NCI-H345 (cell line): Measurements from ENCODE around the gene MARS1.
"Not testable (repeated sequence)": the region's sequence is repeated elsewhere in the genome, so short reads cannot be mapped to it uniquely, and the experiment has no call there.

ENCODE experiments used
- DNase-seq: peaks from one replicate; lab custom pipeline; 2025; lab: John Stamatoyannopoulos, UW

Gene MARS1

DNA sequence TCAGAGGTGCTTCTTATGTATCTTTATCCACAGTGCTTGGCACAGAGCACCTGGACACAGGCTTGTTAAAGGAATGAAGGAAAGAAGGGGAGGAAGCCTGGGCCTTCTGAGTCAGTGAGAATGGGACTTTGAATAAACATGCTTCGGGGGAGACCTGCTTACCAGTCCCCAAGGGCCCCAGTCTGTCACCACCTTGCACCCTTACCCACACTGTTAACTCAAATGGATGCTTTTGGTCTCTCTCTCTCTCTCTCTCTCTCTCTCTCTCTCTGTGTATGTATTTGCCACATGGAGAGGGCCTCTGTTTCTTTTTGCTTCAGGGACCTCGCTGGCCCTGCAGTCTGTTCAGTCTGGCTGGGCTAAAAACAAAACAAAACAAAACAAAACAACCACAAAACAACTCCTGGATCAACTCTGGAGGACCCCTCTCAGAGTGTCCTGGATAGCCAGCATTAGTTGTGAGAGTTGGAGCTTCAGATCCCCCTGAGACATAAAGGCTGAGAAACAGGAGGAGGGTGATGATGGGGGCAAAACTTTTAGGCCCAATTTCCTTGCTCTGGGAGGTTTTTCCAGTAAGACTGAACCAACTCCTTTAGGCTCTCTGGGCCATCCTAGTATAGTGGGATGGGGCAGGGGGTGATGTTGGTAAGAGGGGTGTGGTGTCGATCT, 63.9 kb downstream of the MARS1 start:
- DNase-seq, result no peak

DNA sequence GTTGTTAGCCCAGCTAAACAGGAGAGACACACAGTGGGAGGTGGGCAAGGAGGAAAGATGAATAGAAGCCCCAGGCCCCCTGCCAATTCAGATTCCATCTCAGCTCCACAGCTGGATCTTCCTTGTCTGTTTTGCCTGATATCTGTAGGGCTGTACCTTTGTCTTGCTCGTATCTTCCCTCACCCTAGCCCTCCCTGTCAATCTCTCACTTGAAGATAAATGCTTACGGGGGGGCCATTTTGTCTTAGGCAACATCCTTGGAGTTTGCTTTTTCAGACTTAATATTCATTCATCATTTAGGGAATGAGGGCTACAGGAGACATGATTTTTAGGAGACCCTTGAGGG, 64.4 kb downstream of the MARS1 start:
- DNase-seq, result no peak

DNA sequence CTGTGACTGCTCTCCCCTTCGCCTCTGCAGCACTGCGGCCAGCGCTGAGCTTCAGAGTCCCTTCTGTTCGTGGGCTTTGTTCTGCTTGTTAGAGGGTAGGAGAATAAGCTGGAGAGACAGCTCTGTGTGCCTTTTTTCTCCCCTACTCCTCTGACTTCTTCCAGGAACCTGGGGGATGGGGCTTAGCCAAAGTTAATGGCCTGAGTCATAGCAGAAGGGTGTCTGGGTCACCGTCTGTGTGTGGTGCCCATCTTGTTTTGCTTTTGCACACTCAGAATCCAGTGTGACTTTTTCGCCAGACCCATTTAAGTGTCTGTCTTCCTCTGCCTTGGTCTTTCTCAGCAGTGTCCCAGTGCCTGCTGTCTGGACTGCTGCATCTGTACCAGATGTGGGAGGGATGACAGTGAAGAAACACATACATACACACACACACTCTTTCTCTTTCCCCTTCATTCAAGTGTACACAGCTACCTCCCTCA, 65.0 kb downstream of the MARS1 start:
- DNase-seq, result no peak

DNA sequence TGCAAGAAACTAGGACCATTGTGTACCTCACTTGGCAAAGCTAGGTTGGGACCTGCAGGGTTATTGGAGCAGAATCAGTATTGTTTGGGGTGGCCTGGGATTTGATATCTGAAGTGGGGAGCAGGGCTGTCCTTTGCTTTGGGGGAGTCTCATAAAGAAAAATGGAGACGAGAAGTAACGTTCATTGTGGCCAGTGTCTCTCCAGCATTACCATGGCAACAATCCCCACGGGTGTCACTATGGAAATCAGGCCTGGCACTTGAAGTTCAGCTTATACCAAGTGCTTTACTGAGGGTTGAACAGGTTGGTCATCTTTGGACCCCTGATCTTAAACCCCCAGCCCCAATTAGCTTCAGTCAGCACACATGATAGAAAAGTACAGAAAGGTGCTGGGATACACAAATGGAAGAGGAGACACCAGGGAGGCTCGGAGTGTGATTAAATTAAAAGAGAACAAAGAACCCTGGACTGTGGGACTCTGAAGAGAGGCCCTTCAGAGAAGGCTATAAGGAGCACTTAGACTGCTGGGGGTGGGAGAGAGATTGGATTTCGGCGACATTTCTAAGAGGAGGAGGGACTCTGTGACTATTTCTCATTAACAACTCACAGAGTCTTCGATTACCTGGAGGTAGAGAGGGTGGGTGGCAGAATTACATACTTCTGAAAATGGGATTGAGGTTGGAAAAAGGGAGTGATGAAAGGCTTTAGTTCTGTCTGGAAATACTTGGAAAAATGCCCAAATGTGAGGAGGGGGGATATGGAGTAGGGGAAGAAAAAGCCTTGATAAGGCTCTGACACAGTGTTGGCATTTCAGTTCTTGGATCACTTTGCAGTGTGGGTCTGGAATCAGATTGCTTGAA, 65.7 kb downstream of the MARS1 start:
- no peak for DNase-seq

DNA sequence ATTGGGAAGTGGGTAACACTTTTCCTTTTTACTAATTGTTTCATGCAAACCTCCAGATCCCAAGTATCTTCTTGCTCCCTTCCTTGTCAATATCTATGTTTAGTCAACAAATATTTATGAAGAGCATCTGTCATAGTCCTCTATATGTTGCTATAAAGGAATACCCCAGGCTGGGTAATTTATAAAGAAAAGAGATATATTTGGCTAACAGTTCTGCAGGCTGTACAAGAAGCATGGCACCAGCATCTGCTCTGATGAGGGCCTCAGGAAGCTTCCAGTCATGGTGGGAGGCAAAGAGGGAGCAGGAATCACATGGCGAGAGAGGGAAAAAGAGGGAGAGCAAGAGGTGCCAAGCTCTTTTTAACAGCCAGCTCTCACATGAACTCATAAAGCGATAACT, 66.6 kb downstream of the MARS1 start:
- no peak for DNase-seq

DNA sequence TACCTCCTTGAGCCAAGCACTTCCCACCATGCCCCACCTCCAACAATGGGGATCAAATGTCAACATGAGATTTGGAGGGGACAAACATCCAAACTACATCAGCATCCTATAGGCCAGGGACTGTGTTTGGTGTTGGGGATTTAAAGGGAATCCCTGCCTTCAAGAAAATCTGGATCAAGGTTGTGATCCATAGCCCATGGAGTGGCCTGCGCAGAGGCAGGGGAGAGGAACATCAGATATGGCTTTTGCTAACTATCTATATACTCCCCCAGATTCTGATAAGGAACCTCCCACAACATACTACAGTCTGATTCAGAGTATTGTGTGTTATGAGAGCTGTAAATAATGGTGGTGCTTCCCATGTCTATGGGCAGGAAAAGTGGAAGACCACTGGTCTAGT, 67.0 kb downstream of the MARS1 start:
- DNase-seq, result no peak

DNA sequence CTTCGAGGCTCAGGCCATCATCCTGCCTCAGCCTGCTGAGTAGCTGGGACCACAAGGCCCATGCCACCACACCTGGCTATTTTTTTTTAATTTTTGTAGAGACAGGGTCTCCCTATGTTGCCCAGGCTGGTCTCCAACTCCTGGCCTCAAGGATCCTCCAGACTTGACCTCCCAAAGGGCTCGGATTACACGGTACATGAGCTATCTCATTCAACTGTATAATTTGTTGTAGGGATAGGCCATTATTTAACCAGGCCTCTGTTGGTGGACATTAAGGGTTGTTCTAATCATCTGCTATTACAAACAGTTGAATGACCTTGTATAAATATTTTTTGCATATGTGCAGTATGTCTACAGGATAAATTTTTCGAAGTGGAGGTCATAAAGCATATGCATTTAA, 71.0 kb downstream of the MARS1 start:
- DNase-seq, result no peak

DNA sequence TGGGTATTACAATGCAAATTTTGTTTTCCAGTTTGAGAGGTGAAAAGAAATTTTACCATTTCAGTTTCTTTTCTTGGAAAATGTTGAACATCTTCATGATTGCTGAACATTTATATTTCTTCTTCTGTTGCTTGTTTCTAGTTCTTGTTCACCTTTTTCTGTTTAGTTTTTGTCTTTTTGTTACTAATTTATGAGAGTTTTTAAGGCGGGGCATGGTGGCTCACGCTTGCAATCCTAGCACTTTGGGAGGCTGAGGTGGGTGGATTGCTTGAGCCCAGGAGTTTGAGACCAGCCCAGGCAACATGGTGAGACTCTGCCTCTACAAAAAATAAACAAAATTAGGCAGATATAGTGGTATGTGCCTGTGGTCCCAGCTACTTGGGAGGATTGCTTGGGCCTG, 72.6 kb downstream of the MARS1 start:
- DNase-seq, result no peak

DNA sequence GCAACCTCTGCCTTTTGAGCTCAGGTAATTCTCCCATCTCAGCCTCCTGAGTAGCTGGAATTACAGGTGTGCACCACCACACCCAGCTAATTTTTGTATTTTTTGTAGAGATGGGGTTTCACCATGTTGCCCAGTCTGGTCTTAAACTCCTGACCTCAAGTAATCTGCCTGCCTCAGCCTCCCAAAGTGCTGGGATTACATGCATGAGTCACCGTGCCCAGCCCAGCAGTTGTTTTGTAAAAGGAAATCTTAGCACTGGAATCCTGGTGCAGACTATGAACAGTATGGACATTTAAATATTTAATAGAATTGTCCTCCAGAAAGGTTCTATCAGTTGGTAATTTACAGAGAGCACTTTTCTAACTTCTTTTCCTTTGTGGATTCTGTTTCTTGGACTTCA, 73.2 kb downstream of the MARS1 start:
- not testable (repeated sequence) for DNase-seq

DNA sequence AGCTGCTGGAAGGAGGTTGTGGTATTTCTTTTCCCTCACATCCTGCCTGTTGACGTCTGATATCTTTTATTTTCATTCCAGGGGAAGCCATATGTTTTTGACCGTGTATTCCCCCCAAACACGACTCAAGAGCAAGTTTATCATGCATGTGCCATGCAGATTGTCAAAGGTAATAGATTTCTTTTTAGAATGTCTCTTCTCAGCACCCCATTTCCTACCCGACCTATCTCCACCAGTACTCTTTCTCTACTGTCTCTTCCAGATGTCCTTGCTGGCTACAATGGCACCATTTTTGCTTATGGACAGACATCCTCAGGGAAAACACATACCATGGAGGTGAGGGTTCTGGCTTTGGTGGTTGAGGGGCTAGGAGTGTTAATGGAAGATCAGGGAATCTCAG, 75.5 kb downstream of the MARS1 start:
- no peak for DNase-seq

DNA sequence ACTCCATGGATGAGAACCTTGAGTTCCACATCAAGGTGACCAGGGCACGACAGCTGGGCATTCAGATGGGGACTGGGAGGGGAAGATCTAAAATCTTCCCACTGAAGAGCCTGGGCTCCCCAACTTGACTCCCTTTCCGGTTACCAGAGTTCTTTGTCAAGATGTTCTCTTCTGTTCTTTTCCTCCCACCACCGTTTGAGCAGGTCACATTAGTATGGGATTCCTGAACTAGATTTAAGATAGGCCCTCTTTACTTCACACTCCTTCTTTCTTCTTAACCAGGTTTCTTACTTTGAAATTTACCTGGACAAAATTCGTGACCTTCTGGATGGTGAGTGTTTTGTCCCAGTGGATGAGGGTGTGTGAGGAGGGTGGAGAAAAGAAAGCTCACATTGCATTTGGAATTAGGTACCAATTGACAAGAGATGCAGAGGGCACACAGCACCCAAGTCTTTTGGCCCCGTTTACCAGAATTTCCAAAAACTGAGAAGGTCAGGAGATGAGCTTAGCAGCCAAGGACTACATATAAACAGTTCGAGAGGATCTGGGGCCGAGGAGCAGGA, 76.4 kb downstream of the MARS1 start:
- no peak for DNase-seq
